ENCODE measurements around the gene IL1R2. TPM values are rescaled to one million over a fixed set of nuclear protein-coding genes. Genes with fewer than 3 reads are reported as not detected.

IL1R2 gene
- total RNA-seq, 1 donor from 2014 or later = not detected

DNA sequence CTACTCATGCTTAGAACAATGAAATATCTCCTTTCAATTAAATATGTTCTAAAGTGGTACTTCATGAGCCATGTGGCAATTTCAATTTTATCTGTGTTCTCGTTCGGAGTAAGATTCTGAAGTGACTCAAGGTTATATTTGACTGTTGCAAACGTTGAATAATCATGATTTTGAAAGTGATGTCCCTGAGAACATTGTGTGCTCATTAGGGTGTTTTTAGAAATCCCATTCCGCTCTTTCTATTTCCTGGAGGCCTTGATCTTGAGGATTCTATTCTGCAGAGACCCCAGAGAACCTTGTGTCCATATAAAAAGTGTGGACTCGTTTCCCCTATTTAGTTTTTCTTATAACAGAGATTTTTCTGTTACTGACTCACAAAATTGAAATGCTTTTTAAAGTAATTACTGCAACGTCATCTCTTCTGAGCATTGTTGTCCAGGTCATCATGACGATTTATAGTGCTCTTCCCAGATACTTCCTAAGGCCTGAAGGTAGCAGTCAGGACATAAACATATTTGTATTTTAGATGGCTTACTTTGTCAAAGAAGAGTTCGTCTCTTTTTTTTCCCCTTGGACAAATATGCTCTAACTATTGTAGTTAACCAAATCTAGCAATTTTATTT lies 27.2 kb downstream of the IL1R2 start:
- DNase-seq (ENCODE audit: extremely low read depth, low read depth, low spot score) = no peak

DNA sequence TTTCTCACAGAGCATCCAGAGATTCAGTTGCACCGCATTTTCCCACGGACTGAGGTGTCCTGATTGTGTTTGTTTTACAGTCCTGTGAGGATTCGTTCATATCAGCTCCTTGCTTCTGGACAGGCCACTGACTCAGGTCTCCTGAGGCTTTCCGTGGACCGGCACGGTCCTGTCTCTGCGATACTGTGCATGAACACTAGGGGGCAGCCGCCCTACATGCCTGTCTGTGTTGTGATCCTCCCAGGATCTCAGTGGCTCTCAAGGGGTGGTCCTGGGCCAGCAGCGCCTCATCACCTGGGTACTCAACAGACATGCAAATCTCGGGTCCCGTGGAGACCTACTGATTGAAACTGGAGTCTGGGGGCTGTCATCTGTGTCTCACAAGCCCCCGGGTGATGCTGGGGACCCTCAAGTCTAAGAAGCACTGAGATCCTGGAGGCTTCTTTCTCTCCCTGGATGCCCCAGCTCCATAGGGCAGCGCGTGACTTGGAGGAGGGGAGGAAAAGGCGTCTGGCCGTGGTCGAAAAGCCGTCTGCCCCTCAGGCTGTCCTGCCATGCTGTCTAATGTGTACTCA lies 28.9 kb downstream of the IL1R2 start:
- peak; percentile 54 for DNase-seq (ENCODE audit: extremely low read depth, low read depth, low spot score)

DNA sequence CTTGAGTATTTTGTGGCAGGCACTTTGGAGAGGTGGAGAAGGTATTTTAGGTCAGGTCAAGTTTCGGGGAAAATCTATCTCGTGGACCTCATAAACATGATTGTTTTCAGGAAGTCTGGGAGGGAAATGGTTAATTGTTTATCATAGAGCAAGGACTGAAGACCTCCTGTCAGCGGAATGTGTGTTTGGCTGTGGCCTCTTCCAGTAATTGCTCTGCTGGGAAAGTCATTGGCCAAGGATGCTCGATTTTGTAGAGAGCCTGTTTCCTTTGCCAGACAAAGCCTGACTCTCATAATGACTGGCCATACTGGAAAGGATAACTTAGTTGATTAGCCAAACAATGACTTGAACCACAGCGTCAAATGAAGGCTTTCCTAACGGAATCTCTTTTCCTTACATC lies 30.0 kb downstream of the IL1R2 start:
- no peak for DNase-seq (ENCODE audit: extremely low read depth, low read depth, low spot score)

DNA sequence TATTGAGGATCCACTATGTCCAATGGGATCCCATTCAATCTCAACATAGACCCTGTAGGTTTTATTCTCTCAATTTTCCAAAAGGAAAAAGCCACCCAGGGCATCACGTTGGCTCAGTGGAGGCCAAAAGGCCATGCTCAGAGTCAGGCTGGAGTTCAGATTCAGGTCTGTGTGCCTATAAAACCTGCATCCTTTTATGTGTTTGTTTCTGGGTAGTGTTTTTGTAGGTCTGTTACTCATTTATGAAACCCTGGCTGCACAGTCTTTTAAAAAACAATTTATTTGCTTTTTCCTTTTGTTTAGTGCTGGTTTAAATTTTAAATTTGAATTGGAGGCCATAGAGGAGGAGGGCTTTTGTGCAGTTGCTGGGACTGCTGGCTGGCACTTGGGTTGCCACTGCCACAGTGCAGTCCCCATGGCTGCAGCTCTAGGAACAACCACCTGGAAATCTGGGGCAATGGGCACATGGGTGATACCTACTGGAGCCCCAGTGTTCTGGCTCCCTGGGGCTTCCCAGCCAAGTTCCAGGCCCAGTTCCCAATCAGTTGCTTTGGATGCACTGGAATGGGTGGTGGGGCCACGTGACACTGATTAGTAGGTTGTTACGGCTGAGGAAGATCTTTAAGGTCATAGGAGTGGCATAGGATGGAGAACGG lies 31.3 kb downstream of the IL1R2 start:
- DNase-seq (ENCODE audit: extremely low read depth, low read depth, low spot score) = no peak

DNA sequence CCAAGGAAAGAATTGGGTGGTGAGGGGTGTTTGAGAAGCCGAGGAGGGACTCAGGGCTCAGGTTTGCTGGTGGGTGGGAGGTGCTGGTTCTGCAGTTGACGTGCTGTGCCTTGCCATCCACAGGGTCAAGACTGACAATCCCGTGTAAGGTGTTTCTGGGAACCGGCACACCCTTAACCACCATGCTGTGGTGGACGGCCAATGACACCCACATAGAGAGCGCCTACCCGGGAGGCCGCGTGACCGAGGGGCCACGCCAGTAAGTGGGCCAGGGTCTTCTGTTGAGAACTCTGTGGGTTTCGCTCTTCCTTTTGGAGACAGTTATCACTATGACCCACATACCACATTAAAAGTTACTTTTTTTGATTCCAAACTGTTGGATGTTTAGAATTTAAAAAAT lies 32.6 kb downstream of the IL1R2 start:
- no peak for DNase-seq (ENCODE audit: extremely low read depth, low read depth, low spot score)

DNA sequence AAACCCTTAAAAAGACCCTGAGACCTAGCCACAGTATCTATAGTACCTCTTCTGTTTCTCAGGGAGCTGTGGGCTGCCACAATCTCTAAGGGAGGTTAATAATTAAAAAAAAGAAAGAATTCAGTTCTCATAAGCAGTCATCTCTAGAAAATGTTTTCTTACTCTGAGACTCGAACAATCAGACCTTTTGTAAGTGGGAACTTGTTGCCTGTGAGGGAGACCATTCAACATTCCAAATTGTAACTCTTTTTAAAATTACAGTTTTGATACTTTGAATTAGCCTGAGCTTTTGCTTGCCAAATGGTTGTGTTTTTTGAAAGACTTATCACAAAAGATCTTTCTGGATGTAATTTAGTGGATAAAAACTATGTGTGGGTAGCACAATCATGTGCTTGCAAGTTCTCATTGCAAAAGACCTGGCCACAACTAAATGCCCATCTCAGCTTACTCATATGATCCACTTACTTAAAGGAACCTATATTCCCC lies 33.3 kb downstream of the IL1R2 start:
- no peak for DNase-seq (ENCODE audit: extremely low read depth, low read depth, low spot score)

DNA sequence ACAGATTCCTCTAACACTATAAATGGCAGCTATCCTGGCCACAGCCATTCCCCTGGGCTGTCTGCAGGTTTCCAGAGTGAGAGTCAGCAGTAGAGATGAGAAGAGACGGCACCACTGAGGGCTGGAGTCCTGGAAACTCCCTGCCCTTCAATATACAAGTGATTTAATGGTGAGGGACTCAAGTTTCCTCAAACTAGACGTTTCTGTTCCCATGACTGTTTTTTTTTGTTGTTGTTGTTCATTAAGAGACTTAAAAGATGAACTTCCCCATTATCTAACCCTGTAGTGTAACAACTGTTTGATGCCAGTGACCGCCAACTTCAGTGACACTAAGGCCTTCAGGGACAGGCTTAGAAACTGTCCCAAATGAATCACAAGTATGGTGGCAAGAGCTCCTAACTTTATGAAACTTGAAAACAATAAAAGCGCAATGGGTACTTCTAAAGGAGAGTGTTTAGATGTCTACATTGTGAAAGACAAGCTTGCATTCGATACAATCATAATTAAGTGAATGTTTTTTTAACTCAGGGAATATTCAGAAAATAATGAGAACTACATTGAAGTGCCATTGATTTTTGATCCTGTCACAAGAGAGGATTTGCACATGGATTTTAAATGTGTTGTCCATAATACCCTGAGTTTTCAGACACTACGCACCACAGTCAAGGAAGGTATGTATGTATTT lies 34.0 kb downstream of the IL1R2 start:
- no peak for DNase-seq (ENCODE audit: extremely low read depth, low read depth, low spot score)

DNA sequence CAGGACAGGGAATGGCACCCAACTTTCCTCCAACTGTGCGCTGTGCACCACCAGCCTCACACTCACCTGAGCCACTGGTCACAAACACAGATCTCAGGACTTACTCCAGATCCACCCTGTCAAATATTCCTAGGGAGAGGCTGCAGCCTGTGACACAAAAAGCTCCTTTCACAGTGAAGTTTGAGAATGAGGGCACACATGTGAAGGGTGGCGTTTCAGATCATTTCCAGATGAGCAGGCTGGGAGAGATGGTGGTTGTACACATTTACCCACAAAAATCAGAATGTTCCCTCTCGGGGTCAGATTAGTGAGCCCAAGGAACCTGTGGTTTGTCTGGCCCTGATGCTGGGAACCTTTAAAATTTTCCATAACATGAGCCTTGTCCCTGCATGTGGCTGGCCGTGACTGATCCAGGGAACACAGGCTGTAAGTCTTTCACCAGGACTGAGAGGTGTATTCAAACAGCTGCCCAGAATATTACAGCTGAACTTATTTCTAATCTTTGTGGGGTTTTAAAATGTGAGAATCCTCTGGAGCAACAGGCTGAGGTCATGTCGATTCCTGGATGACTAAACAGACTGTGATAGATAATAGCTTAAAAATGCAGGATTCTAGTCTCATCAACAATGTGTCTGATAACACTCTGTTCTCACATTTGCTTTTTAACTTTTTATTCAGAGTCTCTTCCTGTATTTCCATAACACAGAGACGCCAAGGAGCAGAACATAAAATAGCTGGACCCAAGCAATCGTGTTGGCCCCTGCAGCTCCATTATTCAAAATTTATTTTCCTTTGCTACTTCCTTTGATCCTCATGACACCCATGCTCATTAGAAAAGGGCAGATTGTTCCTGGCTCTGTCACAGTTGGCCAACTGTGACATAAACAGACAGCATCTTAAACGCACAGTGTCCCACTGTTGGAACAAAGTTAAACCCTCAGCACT lies 35.5 kb downstream of the IL1R2 start:
- DNase-seq (ENCODE audit: extremely low read depth, low read depth, low spot score) = no peak

DNA sequence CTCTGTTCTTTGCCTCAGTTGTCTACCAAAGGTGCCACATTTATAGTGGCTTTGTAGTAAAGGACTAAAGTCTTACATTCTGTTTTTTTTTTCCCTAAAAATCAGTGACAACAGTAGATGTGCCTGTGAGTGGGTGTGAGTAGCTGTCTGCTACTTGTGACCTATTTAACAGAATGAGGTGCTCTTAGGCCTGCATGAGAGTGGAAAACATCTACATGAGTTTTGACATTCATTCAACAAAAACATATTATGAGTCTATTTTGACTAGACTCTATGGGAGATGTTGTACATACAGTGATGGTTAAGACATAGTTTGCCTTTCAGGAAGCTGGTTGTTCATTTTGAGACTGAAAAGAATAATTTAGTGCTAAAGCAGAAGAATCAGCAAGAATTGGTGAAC lies 36.7 kb downstream of the IL1R2 start:
- no peak for DNase-seq (ENCODE audit: extremely low read depth, low read depth, low spot score)

DNA sequence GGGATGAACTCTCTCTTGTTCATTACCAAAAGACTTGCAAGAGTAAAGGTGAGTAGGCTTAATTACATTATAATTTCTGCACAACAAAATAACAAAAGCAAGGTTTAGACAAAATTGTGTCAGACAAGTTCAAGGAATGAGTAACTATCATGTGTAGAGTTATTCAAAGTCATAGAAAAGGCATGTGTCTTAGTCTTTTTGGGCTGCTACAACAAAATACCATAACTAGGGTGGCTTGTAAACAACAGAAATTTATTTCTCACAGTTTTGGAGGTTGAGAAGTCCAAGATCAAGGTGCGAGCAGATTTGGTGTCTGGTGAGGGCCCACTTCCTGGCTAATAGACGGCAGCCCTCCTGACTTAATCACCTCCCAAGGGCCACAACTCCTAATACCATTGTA lies 37.6 kb downstream of the IL1R2 start:
- DNase-seq (ENCODE audit: extremely low read depth, low read depth, low spot score) = no peak

DNA sequence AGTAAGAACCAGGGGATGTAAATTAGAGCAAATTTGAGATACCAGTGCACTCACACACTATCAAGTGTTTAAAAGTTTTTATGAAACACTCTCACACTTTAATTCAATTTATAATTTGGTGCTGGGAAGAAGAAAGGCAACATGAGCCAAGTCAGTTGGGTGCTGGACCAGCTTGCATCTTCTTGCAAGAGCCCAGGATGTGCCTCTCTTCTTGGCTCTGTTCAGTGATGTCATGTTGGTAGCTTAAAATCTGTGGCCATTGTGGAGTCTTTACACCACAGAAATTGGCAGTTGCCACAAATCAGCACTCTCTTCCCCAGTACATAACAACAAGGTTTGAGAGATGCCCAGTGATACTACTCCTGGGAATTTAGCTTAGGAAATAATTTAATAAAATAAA lies 38.2 kb downstream of the IL1R2 start:
- no peak for DNase-seq (ENCODE audit: extremely low read depth, low read depth, low spot score)

DNA sequence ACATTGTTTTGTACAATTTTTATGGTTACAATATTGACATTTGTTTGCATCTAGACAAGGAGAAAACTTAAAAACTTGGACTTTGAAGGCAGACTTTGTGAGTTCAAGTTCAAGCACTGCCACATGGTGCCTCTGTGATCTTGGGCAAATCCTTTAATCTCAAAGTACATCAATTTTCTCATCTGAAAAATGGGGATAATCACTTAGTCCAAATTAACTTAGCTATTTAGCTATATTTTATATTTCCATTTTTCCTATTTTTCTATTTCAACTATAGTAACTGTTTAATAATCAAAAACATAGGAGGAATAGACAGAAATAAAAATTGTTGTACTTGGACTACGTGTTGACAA lies 38.7 kb downstream of the IL1R2 start:
- DNase-seq (ENCODE audit: extremely low read depth, low read depth, low spot score) = no peak

DNA sequence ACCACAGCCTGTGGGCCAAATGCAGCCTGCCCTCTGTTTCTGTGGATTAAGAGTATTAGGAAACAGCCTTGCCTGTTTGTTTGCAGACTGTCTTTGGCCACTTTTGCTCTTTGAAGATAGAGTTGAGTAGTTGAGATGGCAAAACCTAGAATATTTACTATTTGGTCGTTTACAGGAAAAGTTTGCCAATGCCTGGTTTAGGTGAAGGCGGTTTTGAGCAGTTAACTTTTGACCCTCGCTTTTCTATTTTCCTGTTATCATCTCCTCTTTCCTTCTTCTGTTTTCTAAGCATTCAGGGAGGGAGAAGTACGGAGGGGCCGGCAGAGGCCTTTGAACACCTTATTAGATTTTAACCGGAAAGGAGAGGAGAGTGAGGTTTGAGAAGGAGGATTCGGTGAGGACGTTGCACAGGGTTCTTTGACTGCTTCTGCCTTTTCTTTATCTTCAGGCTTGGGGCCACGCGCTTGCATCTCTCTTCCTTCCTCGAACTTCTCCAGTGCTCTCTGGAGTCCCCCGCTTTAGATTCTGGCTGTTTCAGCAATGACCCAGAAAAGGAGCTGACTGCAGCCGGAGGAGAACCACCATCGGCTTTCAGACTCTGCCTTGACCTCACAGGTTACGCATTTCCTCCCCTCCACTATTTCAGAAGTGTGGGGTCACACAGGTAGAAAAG lies 39.2 kb downstream of the IL1R2 start:
- no peak for DNase-seq (ENCODE audit: extremely low read depth, low read depth, low spot score)

DNA sequence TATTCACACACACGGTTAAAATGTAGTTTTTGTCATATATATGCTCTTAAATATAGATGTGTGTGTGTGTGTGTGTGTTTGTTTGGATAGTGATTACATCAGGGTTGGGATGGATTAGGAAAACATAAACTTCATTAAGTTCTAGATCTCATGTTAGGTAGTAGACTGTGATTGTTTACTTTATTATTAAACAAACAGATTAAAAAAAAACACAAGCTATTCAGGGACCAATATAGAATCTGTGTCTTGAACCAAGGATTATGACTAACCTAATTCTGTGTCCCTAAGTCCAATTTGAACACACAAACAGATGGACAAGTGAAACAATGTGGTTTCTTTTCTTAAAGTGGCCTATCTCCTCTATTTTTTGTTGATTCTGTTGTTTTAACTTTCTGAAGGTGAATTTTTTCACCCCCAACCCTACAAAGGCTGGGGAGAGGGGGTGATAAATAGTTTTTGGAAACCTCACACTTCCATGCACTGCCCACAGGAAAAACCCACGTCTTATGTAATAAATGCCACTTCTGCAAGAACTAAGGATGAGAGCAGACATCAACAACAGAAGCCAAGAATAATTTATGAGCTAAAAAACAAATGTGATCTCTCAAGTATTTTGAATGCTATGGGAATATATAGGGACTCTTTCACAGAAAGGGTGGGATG lies 40.7 kb downstream of the IL1R2 start:
- DNase-seq (ENCODE audit: extremely low read depth, low read depth, low spot score) = no peak

DNA sequence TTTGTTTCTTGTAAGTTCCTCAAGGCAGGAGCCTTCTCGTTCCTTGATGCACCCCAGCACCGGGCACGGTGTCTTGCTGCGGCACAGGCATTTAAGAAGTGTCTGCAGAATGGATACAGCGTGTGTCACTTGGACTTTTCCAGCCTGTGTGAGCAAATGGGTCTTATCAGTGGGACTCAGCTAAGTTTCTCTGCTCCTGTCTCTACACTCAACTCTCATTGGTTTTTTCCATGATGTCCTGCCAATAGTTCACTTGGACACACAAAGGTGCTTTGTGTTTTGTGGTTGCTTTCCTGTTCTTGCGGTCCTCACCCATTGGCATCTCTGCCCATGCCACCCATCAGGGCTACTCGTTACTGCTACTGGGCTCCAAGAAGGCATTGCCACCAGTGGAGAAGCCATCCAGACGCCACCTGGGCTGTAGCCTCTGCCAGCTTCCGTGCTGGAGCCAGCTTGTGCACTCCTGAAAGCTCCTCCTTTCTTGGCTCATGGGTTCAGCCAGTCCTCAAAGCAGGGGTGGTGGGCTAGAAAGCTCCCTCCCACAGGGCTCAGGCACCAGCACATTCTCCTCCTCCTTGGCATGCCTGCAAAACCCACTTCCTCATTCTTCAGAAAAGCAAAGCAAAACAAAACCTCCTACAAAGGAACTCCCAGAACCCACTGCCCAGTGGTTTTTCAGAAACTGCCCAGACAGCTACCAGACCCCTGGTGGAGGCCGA lies 41.4 kb downstream of the IL1R2 start:
- no peak for DNase-seq (ENCODE audit: extremely low read depth, low read depth, low spot score)

DNA sequence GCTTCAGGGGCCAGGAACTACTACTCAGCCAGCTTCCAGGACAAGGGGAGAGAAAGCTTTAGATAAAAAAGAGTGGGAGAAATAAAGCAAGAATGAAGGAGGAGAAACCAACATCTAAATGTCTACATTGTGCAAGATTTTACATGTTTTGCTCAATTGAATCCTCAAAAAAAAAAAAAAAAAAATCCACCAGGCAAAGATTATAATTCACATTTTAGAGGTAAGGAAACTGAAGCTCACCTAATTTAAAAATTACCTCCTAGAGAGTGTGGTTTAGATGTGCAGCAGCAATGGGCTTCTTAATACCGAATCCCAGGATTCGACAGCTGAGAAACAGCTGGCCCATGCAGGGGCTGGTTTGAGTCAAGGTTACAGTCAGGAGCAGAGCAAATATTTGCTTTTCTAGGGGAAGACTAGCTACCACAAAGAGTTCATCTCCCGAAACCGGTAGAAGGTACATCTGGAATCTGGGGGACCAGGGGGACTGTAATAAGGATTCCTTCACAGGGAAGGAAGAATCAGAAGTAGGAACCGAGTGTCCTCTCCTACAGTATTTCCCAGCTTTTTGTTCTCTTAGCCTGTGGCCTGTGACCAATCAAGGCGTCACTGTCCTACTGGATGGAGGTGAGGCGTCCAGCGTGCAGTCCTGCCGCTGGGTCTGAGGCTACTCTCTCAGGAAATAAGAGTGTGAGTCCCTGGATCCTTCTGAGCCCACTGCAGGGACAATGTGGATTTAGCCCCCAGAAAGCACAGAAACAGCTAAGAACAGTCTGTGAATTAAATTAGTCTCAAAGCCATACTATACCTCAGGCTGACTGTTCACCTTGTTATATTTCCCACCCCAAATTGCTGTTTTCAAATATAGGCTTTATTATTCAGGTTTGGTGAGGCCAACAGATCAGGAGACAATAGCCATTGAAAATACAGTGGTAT lies 42.3 kb downstream of the IL1R2 start:
- no peak for DNase-seq (ENCODE audit: extremely low read depth, low read depth, low spot score)

DNA sequence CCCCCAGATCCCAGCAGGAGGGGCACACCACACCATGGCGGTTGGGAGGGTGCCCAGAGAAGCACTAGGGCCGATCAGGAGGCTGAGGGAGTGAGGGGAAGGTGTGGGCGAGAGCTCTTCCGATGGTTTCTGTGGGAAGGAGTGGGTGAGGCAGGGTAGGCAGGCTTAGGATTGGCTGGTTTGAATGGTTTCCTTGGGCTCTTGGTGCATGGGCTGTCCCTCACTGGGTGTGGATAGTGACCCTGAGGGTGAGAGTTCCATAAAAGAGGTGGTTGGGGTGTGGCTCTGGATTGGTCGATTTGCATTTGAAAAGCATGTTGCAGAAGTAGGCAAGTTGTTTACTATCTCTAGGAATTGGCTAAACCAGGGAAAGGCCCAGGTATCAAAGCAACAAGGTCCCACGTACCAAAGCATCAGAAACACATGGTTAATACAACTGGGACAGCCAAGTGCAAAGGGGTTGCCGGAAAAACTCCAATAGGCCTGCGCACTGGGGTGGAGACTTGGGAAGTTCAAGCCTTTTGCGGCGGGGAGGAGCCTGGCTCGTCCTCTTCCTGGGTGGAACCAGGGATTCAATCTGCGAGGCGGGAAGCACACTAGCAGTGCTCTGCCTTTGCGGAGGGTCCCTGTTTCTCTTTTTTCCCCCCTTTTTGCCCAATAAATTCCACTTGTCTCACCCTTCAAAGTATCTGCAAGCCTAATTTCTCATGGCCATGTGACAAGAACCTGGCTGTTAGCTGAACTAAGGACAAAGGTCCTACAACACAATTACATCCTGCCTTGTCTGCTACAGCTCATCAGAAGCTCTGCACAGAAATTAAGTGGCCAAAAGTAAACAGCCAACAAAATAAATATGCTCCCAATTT lies 43.2 kb downstream of the IL1R2 start:
- no peak for DNase-seq (ENCODE audit: extremely low read depth, low read depth, low spot score)
